Activated naive CD8-positive, alpha-beta T cell treated with anti-CD3 and anti-CD28 coated beads, Interleukin-2, amount 10 ng/mL, durations not matched to agents 7 days and 5 days (primary cell): Measurements from ENCODE around the gene FAM180A. TPM values are rescaled to one million over a fixed set of nuclear protein-coding genes. Genes with fewer than 3 reads are reported as not detected.
"Not testable (repeated sequence)": the region's sequence is repeated elsewhere in the genome, so short reads cannot be mapped to it uniquely, and the experiment has no call there.

Experiments used
- ATAC-seq: fragments of 150-1000 bp; cut with Tn5 transposase; one replicate; pipeline ENCODE4 v1.10.0; 2021; ENCODE audit warnings: low read depth, moderate library complexity
- POLR2A ChIA-PET: fragments of 350-600 bp; sonication (Branson Sonifier 250); formaldehyde crosslinking; loops from one replicate; lab custom pipeline; 2021; ENCODE audit warnings: antibody characterized with exemption; lab: Charles Lee
- DNase-seq: peaks from one replicate; pipeline ENCODE4 v3.0.0; 2021
- H3K27ac Mint-ChIP-seq: one replicate; pipeline ENCODE4 v1.8.0; 2022; ENCODE audit warnings: mild to moderate bottlenecking, mixed read lengths
- H3K27me3 Mint-ChIP-seq: one replicate; pipeline ENCODE4 v1.8.0; 2022; ENCODE audit warnings: mild to moderate bottlenecking, moderate library complexity, mixed read lengths
- H3K36me3 Mint-ChIP-seq: one replicate; pipeline ENCODE4 v1.8.0; 2021; ENCODE audit warnings: mild to moderate bottlenecking, mixed read lengths
- H3K4me1 Mint-ChIP-seq: one replicate; pipeline ENCODE4 v1.8.0; 2021; ENCODE audit warnings: mixed read lengths
- H3K4me3 Mint-ChIP-seq: one replicate; pipeline ENCODE4 v1.8.0; 2022; ENCODE audit warnings: mild to moderate bottlenecking, moderate library complexity, mixed read lengths
- H3K9me3 Mint-ChIP-seq: one replicate; pipeline ENCODE4 v1.8.0; 2021; ENCODE audit warnings: mixed read lengths
- total RNA-seq, 2 experiments: library from RNA; stranded (reverse); gene quantifications; one replicate each; pipeline ENCODE4 v1.2.3, GENCODE V29; 2021

The FAM180A gene
- total RNA-seq, 2 experiments from 2014 or later: not detected

DNA sequence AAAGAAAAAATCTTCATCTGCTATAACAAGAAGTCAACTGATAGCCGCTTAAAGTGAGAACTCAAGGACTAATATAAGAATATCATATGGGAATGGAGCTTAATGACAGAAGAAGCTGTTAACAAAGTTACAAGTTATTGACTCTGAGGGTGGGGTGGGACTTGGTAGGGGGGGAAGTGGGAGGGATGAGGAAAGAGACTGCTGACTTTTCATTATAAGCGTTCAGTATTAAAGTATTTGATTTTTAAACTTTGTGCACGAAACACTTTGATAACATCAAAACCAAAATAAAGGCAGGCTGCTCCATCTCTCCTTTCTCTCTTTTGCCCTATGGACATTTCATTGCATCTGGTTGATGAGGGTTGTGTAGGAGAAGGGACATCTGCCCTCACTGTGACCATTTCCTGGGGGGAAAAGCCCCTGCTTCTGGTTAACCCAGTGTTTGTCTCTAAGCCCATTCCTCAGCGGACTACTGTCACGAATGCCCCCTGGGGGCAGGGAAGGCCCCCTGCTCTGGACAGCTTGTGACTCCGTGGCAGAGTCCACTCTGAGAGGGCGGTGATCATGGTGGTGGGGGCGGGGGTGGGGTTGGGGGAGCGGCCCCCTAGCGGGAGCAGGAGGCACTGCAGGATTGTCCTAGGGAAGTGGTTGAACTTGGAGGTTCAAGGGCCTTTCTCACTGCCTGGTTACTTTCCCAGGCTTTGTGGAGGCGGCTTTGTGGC is 38.0 kb downstream of the FAM180A start:
- peaks cover 2% of the 10 kb centered on the region for H3K27me3 Mint-ChIP-seq
- ATAC-seq: no peak
- no peaks in the 10 kb centered on the region for H3K9me3 Mint-ChIP-seq
- POLR2A ChIA-PET: interaction anchor here (0.6 kb wide), 1 partner anchor 20 kb away, joined by 5 read pairs; no protein-coding TSS in a partner anchor
- no peak overlapping the region for H3K4me3 Mint-ChIP-seq
- no peaks in the 10 kb centered on the region for H3K4me1 Mint-ChIP-seq
- no peaks in the 10 kb centered on the region for H3K36me3 Mint-ChIP-seq
- H3K27ac Mint-ChIP-seq: no peak overlapping the region
- DNase-seq: no peak

DNA sequence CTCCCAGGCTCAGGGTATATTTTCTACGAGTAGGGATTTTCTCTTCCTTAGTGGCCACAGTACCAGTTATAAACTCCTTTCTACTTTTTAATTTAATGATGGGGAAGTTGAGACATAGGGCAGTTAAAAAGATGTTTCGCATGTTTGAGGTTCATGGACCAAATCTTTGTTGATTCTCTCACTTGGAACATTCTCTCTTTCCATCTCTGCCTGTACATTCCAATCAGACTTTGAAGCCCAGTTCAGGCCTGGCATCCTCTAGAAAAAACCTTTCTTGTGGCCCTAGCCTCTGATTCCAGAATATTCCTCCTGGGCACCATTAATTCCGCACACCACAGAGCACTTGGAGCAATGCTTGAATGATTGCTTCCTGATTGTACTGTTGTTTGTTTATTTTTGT is 39.1 kb downstream of the FAM180A start:
- Mint-ChIP-seq H3K27ac (no peak overlapping the region), H3K4me3 (no peak overlapping the region), H3K27me3 (peaks cover 2% of the 10 kb centered on the region), H3K9me3 (no peaks in the 10 kb centered on the region), H3K36me3 (no peaks in the 10 kb centered on the region), H3K4me1 (no peaks in the 10 kb centered on the region)
- no peak for DNase-seq
- ATAC-seq: no peak
- POLR2A ChIA-PET: no interaction called here

DNA sequence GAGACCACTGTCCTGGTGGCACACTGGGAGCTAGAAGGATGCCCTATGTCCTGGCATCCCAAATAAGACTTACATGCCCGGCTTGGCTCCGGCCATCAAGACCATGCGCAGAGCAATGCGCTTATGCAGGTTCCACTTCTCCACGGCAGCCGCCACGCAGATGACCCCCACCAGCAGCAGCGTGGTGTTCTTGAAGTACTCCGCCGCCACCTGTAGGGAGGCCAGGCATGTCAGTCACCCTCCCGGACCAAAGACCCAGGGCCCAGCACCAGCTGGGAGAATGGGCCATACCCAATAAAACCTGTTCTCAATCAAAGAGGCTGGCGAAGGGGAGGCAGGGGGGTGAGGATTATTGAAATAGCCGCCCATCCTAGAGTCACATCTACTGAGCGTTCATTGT is 40.6 kb downstream of the FAM180A start:
- POLR2A ChIA-PET: no interaction called here
- DNase-seq: no peak
- Mint-ChIP-seq H3K4me1 (no peaks in the 10 kb centered on the region), H3K27me3 (peaks cover 2% of the 10 kb centered on the region), H3K36me3 (no peaks in the 10 kb centered on the region), H3K9me3 (no peaks in the 10 kb centered on the region), H3K27ac (no peak overlapping the region), H3K4me3 (no peak overlapping the region)
- ATAC-seq: no peak

DNA sequence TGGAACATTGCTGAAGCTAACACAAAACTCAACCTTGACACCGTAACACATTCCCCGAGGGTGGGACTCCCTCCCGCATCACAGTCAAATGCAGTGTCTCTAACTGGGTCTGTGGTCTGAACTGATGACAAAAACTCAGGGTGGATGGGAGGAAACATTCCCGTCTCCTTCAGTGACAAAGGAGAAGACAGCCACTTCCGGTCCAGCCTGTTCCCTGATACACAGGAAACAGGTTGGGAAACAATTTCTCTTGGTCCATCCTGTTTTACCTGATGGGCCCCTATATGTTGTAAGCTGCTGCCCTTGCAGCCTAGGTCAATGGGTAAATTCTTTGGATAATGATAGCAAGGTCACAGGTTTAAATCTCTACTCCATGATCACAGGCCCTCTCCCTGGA is 41.0 kb downstream of the FAM180A start:
- Mint-ChIP-seq H3K9me3 (no peaks in the 10 kb centered on the region), H3K27ac (no peak overlapping the region), H3K4me3 (no peak overlapping the region), H3K36me3 (no peaks in the 10 kb centered on the region), H3K27me3 (no peaks in the 10 kb centered on the region), H3K4me1 (no peaks in the 10 kb centered on the region)
- DNase-seq (no peak), ATAC-seq (no peak)
- POLR2A ChIA-PET: no interaction called here

DNA sequence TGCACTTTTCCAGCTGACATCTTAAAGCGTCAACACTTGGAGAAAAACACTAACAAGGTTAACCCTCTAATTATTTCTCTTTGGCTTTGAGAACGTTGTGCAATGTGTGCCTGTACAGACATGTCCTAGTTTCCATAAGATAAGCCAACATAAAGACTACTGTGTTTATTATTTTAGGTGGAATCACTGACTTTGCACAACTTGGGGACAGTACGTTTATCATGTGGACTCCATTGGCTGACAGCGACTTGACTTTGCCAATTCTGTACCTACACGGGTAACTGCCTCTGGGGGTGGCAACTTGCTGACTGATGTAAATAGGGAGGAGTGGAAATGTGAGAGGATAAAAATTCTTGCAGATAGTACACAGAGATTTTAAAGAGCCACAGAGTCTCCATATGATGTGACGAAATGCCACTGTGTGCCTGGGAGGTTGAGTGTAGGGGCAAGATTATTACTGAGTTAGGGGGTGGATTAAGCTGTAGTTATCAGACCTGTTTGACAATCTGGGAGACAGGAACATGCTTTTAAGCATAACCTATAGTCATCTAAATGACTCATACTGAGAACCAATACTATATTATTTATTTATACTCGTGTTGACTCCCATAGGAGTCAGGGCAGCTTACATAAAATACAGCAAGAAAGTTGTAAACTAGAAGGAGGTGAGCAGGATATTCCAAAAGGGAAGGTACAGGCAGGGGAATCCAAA is 41.6 kb downstream of the FAM180A start:
- Mint-ChIP-seq H3K27ac (no peak overlapping the region), H3K36me3 (no peaks in the 10 kb centered on the region), H3K4me1 (no peaks in the 10 kb centered on the region), H3K27me3 (no peaks in the 10 kb centered on the region), H3K9me3 (no peaks in the 10 kb centered on the region), H3K4me3 (no peak overlapping the region)
- DNase-seq (no peak), ATAC-seq (no peak)
- POLR2A ChIA-PET: no interaction called here

DNA sequence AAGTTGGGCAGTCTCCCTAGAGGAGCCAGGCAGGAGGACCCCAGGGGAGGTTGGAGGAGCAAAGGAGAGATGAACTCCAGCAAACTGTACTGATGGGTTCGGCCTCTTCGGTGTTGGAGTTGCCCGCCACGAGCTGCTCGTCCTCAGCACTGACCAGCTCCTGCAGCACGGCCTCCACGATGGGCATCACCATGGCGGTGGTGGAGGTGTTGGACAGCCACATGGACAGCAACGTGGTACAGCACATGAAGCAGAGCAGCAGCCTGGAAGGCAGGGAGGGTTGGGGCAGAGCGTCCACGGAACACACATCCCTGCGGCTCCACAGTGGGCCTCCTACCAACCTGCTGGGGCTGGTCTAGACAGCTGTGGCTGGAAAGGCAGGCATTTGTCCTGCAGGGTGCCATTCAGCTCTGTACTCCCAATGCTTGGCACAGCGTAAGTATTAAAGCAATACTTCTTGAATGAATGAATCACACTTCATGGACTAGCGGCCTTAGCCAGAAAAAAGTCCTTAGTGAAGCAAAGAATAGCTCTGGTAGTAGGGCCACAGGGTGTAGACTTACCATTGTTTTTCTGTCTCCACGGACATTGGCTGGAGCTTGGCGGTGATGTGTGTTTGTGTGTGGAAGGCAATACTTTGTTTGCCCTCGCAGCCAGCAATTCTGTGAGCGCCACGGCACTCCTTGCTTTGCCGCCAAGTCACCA is 42.4 kb downstream of the FAM180A start:
- H3K9me3 Mint-ChIP-seq: no peaks in the 10 kb centered on the region
- ATAC-seq (no peak), DNase-seq (no peak)
- H3K36me3 Mint-ChIP-seq: no peaks in the 10 kb centered on the region
- H3K27me3 Mint-ChIP-seq: no peaks in the 10 kb centered on the region
- POLR2A ChIA-PET: no interaction called here
- no peak overlapping the region for H3K4me3 Mint-ChIP-seq
- H3K4me1 Mint-ChIP-seq: no peaks in the 10 kb centered on the region
- no peak overlapping the region for H3K27ac Mint-ChIP-seq

DNA sequence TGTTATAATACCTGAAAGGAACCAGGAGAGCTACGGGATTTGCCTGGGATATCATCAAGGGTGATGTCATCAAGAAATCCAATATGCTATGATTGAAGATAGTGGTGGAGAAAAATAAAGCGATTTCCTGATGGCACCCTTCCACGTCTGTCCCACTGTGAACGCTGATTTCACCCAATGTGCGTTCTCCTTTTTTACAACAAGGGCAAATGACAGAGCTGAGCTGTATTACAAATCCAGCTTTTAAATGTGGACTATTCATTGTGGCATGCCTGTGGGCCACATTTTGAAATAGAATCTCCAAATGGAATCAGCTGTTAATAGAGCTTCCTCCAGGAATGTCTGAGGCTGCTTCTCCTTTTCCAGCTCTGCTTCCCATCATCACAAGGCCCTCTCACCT is 43.9 kb downstream of the FAM180A start:
- Mint-ChIP-seq H3K27me3 (no peaks in the 10 kb centered on the region), H3K4me1 (no peaks in the 10 kb centered on the region), H3K36me3 (peaks cover 3% of the 10 kb centered on the region), H3K27ac (no peak overlapping the region), H3K9me3 (no peaks in the 10 kb centered on the region), H3K4me3 (no peak overlapping the region)
- no peak for ATAC-seq
- POLR2A ChIA-PET: no interaction called here
- no peak for DNase-seq

DNA sequence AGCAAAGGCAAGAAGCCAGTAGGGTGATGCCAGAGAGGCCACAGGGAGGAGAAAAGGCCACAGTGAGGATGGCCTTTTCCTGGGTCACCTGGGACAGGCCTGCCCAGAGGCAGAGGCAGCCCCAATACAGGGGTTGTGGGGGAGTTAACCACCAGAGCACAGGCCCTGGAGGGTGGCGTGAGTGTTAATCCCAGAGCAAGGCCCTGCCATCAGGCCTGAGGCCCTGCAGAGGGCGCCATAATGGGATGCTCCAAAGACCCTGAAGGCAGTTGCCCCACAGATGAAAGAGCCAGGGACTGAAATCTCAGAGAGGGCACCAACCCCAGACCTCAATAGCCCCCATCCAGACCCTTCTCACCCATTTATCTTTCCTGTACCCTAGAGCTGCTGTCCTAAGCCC is 44.5 kb downstream of the FAM180A start:
- ATAC-seq (no peak), DNase-seq (no peak)
- POLR2A ChIA-PET: no interaction called here
- H3K27me3 Mint-ChIP-seq: no peaks in the 10 kb centered on the region
- H3K27ac Mint-ChIP-seq: no peak overlapping the region
- H3K4me3 Mint-ChIP-seq: no peak overlapping the region
- peaks cover 3% of the 10 kb centered on the region for H3K36me3 Mint-ChIP-seq
- no peaks in the 10 kb centered on the region for H3K9me3 Mint-ChIP-seq
- H3K4me1 Mint-ChIP-seq: no peaks in the 10 kb centered on the region

DNA sequence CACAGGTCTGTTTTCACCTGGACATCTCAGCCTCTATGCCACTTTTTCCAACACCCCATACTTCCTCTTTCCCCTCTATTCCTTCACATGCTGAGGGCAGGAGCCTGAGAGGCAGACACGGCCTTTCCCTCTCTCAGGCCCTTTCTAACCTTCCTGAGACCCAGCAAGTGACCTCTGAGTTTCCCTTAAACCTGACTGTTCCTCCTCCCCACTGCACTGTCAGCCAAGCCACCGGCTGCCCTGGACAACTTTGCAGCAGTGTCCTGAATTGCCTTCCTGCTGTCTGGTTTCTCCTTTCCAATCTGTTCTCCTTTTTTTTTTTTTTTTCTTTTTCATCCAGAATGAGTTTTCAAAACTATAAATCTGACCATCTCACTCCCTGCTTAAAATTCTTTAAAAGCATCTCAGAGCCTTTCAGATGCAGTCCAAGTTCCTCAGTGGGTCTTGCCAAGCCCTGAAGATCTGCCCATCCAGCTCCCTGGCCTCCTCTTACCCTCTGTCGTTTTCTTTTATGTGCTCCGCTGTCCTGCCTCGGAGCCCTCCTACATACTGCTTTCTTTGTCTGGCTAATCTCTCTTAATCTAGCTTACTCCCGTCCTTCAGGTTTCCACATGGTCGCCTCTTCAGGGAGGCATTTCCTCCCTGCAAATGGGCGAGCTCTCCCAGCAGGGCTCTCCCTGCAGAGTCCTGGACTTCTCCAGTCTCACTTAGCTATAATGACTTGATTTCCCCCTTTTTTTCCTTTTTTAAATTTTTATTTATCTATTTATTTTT is 51.1 kb downstream of the FAM180A start:
- POLR2A ChIA-PET: no interaction called here
- H3K9me3 Mint-ChIP-seq: no peaks in the 10 kb centered on the region
- peaks cover 3% of the 10 kb centered on the region for H3K27me3 Mint-ChIP-seq
- H3K27ac Mint-ChIP-seq: no peak overlapping the region
- ATAC-seq (no peak), DNase-seq (no peak)
- no peak overlapping the region for H3K4me3 Mint-ChIP-seq
- peaks cover 3% of the 10 kb centered on the region for H3K36me3 Mint-ChIP-seq
- H3K4me1 Mint-ChIP-seq: no peaks in the 10 kb centered on the region

DNA sequence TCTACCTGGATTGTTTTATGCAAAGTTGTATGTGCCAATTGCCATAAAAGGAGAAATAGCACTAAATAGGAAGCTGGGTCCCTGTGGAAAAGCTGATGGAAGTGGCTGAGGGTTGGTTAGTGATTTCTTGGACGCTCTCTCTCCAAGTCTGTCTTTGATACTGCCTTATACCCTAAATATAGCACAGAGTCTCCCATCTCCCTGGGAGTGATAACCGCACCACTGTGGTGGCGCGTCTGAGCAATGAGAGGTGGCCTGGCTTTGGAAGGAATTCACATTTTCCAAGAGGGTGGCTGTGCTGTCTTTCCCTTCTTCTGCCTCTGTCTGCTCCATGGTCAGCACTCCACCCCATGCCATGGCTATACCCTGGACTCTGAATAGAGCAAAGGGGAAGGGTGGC is 55.1 kb downstream of the FAM180A start:
- no peak for ATAC-seq
- Mint-ChIP-seq H3K9me3 (no peaks in the 10 kb centered on the region), H3K27ac (no peak overlapping the region), H3K4me3 (no peak overlapping the region), H3K36me3 (no peaks in the 10 kb centered on the region), H3K27me3 (peaks cover 3% of the 10 kb centered on the region), H3K4me1 (no peaks in the 10 kb centered on the region)
- no peak for DNase-seq
- POLR2A ChIA-PET: no interaction called here

DNA sequence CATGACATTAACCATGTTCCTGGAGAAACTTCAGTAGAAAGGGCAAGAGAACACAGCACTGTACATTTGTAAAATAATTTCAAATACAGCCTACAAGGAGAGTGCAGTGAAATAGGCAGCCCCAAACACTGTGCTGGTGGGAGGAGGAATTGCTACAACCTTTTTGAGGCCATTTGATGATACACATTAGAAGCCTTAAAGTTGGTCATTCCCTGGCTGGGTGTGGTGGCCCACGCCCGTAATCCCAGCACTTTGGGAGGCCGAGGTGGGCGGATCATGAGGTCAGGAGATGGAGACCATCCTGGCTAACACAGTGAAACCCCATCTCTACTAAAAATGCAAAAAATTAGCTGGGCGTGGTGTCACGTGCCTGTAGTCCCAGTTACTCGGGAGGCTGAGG is 56.0 kb downstream of the FAM180A start:
- not testable (repeated sequence) for ATAC-seq, H3K4me3 Mint-ChIP-seq, H3K9me3 Mint-ChIP-seq, H3K4me1 Mint-ChIP-seq, DNase-seq, H3K36me3 Mint-ChIP-seq, H3K27me3 Mint-ChIP-seq, H3K27ac Mint-ChIP-seq
- POLR2A ChIA-PET: interaction anchor here (0.7 kb wide), 1 partner anchor 280 kb away, joined by 6 read pairs; no protein-coding TSS in a partner anchor

DNA sequence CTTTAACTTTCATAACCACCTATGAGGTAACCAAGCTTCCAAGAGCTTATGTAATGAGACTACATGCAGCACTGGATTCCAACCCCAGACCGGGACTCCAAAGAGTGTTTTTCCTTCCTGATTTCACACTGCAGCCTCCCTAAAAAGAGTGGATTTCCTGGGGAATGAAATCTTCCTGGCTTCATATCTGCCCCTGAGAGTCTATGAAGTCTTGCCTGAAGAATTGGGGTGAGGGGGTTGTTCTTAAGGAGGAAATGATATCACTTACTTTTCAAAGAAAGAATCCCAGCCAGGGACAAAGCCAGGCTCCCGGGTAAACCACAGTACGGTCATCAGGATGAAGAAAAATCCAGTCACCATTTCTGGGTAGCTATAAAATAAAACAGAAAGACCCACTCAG is 56.6 kb downstream of the FAM180A start:
- Mint-ChIP-seq H3K4me3 (no peak overlapping the region), H3K27ac (no peak overlapping the region), H3K36me3 (no peaks in the 10 kb centered on the region), H3K9me3 (no peaks in the 10 kb centered on the region), H3K4me1 (no peaks in the 10 kb centered on the region), H3K27me3 (no peaks in the 10 kb centered on the region)
- ATAC-seq (no peak), DNase-seq (no peak)
- POLR2A ChIA-PET: no interaction called here

DNA sequence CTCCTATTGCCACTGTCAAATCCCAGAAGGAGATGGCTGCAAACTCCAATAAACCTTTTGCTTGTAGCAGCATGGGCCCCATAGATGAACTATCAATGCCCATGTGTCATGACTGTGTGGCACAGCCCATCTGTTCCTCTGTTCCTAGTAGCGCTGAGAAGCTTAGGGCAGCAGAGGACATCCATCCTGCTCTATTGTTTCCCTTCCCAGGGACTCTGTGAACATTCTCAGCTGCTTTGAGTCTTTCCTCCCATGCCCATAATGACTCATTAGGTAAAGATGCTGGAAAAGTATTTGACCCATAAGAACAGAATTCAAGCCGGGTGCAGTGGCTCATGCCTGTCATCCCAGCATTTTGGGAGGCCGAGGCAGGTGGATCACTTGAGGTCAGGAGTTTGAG is 58.0 kb downstream of the FAM180A start:
- DNase-seq (no peak), ATAC-seq (no peak)
- Mint-ChIP-seq H3K4me1 (no peaks in the 10 kb centered on the region), H3K27ac (no peak overlapping the region), H3K9me3 (no peaks in the 10 kb centered on the region), H3K27me3 (no peaks in the 10 kb centered on the region), H3K36me3 (no peaks in the 10 kb centered on the region), H3K4me3 (no peak overlapping the region)
- POLR2A ChIA-PET: interaction anchor here (0.5 kb wide), 1 partner anchor 20 kb away, joined by 5 read pairs; no protein-coding TSS in a partner anchor
